Activated naive CD8-positive, alpha-beta T cell treated with anti-CD3 and anti-CD28 coated beads, Interleukin-2, amount 10 ng/mL, durations not matched to agents 7 days and 5 days (primary cell): Measurements from ENCODE around the gene BCAP29. TPM values are rescaled to one million over a fixed set of nuclear protein-coding genes. Genes with fewer than 3 reads are reported as not detected.
A peak's percentile ranks its signal among the peaks of the same experiment; 100 is the strongest.
"Not testable (repeated sequence)": the region's sequence is repeated elsewhere in the genome, so short reads cannot be mapped to it uniquely, and the experiment has no call there.

Experiments
- ATAC-seq: fragments of 150-1000 bp; cut with Tn5 transposase; one replicate; pipeline ENCODE4 v1.10.0; 2021; ENCODE audit warnings: low read depth, moderate library complexity
- POLR2A ChIA-PET: fragments of 350-600 bp; sonication (Branson Sonifier 250); formaldehyde crosslinking; loops from one replicate; lab custom pipeline; 2021; ENCODE audit warnings: antibody characterized with exemption; lab: Charles Lee
- DNase-seq: peaks from one replicate; pipeline ENCODE4 v3.0.0; 2021
- H3K27ac Mint-ChIP-seq: one replicate; pipeline ENCODE4 v1.8.0; 2022; ENCODE audit warnings: mild to moderate bottlenecking, mixed read lengths
- H3K27me3 Mint-ChIP-seq: one replicate; pipeline ENCODE4 v1.8.0; 2022; ENCODE audit warnings: mild to moderate bottlenecking, moderate library complexity, mixed read lengths
- H3K36me3 Mint-ChIP-seq: one replicate; pipeline ENCODE4 v1.8.0; 2021; ENCODE audit warnings: mild to moderate bottlenecking, mixed read lengths
- H3K4me1 Mint-ChIP-seq: one replicate; pipeline ENCODE4 v1.8.0; 2021; ENCODE audit warnings: mixed read lengths
- H3K4me3 Mint-ChIP-seq: one replicate; pipeline ENCODE4 v1.8.0; 2022; ENCODE audit warnings: mild to moderate bottlenecking, moderate library complexity, mixed read lengths
- H3K9me3 Mint-ChIP-seq: one replicate; pipeline ENCODE4 v1.8.0; 2021; ENCODE audit warnings: mixed read lengths
- total RNA-seq, 2 experiments: library from RNA; stranded (reverse); gene quantifications; one replicate each; pipeline ENCODE4 v1.2.3, GENCODE V29; 2021

Gene BCAP29
- total RNA-seq, 2 experiments from 2014 or later = 25.2 to 32.6 TPM

- no peaks in the 10 kb centered on the region for H3K9me3 Mint-ChIP-seq
- H3K27ac Mint-ChIP-seq = no peak overlapping the region
- no peak for DNase-seq
- H3K36me3 Mint-ChIP-seq = peaks cover 30% of the 10 kb centered on the region
- no peaks in the 10 kb centered on the region for H3K27me3 Mint-ChIP-seq
- ATAC-seq = no peak
- H3K4me1 Mint-ChIP-seq = peaks cover 20% of the 10 kb centered on the region
- POLR2A ChIA-PET = no interaction called here
- no peak overlapping the region for H3K4me3 Mint-ChIP-seq
Observed at GRCh38 chr7:107614425-107614824, 34.4 kb downstream of the BCAP29 start.

GRCh38 chr7:107615910-107616680 lies 36.0 kb downstream of the BCAP29 start:
- H3K4me1 Mint-ChIP-seq = peaks cover 20% of the 10 kb centered on the region
- H3K27ac Mint-ChIP-seq = no peak overlapping the region
- ATAC-seq (no peak), DNase-seq (no peak)
- POLR2A ChIA-PET = interaction anchor here (0.9 kb wide), 1 partner anchor 45 kb away, joined by 3 read pairs; the partner anchor contains the start of gene SLC26A4
- no peak overlapping the region for H3K4me3 Mint-ChIP-seq
- peaks cover 28% of the 10 kb centered on the region for H3K36me3 Mint-ChIP-seq
- H3K9me3 Mint-ChIP-seq = no peaks in the 10 kb centered on the region
- H3K27me3 Mint-ChIP-seq = no peaks in the 10 kb centered on the region

DNA sequence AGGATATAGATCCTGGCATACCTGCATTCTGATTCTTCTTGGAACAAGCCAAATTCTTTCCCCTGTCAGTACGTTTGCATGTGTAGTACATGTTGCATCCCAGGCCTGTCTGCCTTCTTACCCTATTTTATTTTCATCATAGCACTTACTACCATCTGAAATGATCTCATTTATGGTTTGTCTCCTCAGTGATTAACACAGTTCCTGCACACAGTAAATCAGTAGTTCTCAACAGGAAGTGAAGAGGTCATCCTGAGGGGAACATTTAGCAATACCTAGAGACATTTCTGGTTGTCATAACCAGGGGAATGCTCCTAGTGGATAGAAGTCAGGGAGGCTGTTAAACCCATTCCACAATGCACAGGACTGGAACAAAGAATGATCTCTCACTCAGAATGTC lies 42.4 kb downstream of the BCAP29 start:
- Mint-ChIP-seq H3K4me3 (no peak overlapping the region), H3K36me3 (peaks cover 12% of the 10 kb centered on the region), H3K9me3 (peaks cover 5% of the 10 kb centered on the region), H3K27ac (no peak overlapping the region), H3K4me1 (no peaks in the 10 kb centered on the region), H3K27me3 (no peaks in the 10 kb centered on the region)
- POLR2A ChIA-PET = no interaction called here
- DNase-seq (no peak), ATAC-seq (peak; percentile 84)

GRCh38 chr7:107622894-107623293 lies 42.8 kb downstream of the BCAP29 start:
- Mint-ChIP-seq H3K9me3 (peaks cover 5% of the 10 kb centered on the region), H3K4me3 (no peak overlapping the region), H3K27ac (no peak overlapping the region), H3K36me3 (peaks cover 12% of the 10 kb centered on the region), H3K4me1 (no peaks in the 10 kb centered on the region), H3K27me3 (no peaks in the 10 kb centered on the region)
- DNase-seq (no peak), ATAC-seq (no peak)
- POLR2A ChIA-PET = no interaction called here

- ATAC-seq = no peak
- H3K27me3 Mint-ChIP-seq = no peaks in the 10 kb centered on the region
- H3K36me3 Mint-ChIP-seq = peaks cover 16% of the 10 kb centered on the region
- H3K9me3 Mint-ChIP-seq = peaks cover 5% of the 10 kb centered on the region
- DNase-seq = no peak
- peaks cover 7% of the 10 kb centered on the region for H3K4me1 Mint-ChIP-seq
- H3K4me3 Mint-ChIP-seq = no peak overlapping the region
- no peak overlapping the region for H3K27ac Mint-ChIP-seq
- POLR2A ChIA-PET = no interaction called here
Observed at GRCh38 chr7:107627002-107627401, 47.0 kb downstream of the BCAP29 start.

GRCh38 chr7:107628461-107629064 lies 48.5 kb downstream of the BCAP29 start:
- H3K4me3 Mint-ChIP-seq = peak overlapping the region; percentile 53
- peaks cover 16% of the 10 kb centered on the region for H3K36me3 Mint-ChIP-seq
- peaks cover 13% of the 10 kb centered on the region for H3K4me1 Mint-ChIP-seq
- POLR2A ChIA-PET = interaction anchor here (0.6 to 1.2 kb wide), 2 partner anchors 48 to 65 kb away, joined by 3 read pairs; partner anchors contain the start of genes COG5 and DUS4L
- ATAC-seq (peak; percentile 96), DNase-seq (peak; percentile 47)
- peak overlapping the region; percentile 85 for H3K27ac Mint-ChIP-seq
- peaks cover 5% of the 10 kb centered on the region for H3K9me3 Mint-ChIP-seq
- no peaks in the 10 kb centered on the region for H3K27me3 Mint-ChIP-seq

DNA sequence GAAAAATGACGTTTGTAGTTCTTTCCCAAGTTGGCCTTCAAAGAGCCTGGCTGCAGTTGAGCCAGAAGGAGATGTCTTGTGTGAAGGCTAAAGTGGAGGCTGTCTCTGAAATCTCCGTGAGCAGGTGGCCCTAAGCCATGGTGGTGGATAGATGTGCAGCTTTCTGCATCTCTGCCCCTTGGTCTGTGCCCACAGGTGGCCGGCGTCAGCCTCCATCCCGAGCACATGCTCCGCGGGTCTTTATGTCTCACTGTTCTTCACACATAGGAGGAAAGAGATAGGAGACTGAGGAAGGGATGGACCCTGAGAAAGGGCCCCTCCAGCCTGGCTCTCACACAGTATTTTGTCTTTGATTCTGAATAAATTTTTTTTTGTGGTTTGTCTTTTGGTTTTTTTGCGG lies 50.3 kb downstream of the BCAP29 start:
- DNase-seq = no peak
- no peak for ATAC-seq
- Mint-ChIP-seq H3K9me3 (peaks cover 5% of the 10 kb centered on the region), H3K27ac (no peak overlapping the region), H3K4me1 (peaks cover 28% of the 10 kb centered on the region), H3K36me3 (peaks cover 18% of the 10 kb centered on the region), H3K4me3 (no peak overlapping the region), H3K27me3 (no peaks in the 10 kb centered on the region)
- POLR2A ChIA-PET = no interaction called here

- peaks cover 31% of the 10 kb centered on the region for H3K4me1 Mint-ChIP-seq
- peaks cover 22% of the 10 kb centered on the region for H3K36me3 Mint-ChIP-seq
- no peaks in the 10 kb centered on the region for H3K27me3 Mint-ChIP-seq
- H3K4me3 Mint-ChIP-seq = no peak overlapping the region
- DNase-seq = no peak
- no peak for ATAC-seq
- no peak overlapping the region for H3K27ac Mint-ChIP-seq
- POLR2A ChIA-PET = no interaction called here
- H3K9me3 Mint-ChIP-seq = peaks cover 8% of the 10 kb centered on the region
Observed at GRCh38 chr7:107631588-107632491, 51.8 kb downstream of the BCAP29 start.

- no peaks in the 10 kb centered on the region for H3K27me3 Mint-ChIP-seq
- H3K4me1 Mint-ChIP-seq = peaks cover 31% of the 10 kb centered on the region
- peaks cover 16% of the 10 kb centered on the region for H3K36me3 Mint-ChIP-seq
- H3K9me3 Mint-ChIP-seq = peaks cover 4% of the 10 kb centered on the region
- POLR2A ChIA-PET = no interaction called here
- ATAC-seq = no peak
- DNase-seq = no peak
- H3K4me3 Mint-ChIP-seq = no peak overlapping the region
- H3K27ac Mint-ChIP-seq = no peak overlapping the region
Observed at GRCh38 chr7:107632492-107632865, 52.4 kb downstream of the BCAP29 start.

DNA sequence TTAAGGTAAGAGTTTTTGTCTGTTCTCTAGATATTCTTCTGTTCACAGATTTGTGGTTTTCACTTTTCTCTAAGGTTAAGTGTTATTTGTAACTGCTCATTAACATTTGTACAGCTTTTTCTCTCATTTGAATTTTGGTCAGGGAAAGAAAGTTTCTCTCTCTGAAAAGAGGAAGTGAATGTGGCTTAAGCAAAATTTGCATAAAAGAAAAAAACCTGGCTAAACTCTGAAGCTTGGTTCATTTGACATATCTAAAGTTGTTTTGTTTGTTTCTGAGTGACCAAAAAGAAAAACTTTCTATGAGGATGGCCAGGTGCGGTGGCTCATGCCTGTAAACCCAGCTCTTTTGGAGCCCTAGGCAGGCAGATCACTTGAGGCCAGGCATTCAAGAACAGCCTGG lies 58.5 kb downstream of the BCAP29 start:
- POLR2A ChIA-PET = no interaction called here
- no peak for DNase-seq
- Mint-ChIP-seq H3K36me3 (peaks cover 23% of the 10 kb centered on the region), H3K27me3 (peaks cover 4% of the 10 kb centered on the region), H3K27ac (peak overlapping the region; percentile 75), H3K4me1 (peaks cover 35% of the 10 kb centered on the region), H3K9me3 (peaks cover 6% of the 10 kb centered on the region), H3K4me3 (peak overlapping the region; percentile 70)
- peak; percentile 58 for ATAC-seq

DNA sequence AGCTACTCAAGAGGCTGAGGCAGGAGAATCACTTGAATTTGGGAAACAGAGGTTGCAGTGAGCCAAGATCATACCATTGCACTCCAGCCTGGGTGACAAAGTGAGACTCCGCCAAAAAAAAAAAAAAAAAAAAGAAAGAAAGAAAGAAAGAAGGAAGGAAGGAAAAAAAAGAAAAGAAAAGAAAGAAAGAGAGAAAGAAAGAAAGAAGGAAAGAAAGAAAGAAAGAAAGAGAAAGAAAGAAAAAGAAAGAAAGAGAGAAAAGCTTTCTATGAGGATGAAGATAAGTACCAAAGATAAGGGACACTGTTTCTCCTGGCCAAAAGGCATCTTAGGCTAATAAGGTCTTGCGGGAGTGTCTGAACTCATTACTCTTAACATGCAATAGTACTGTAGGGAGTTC lies 59.0 kb downstream of the BCAP29 start:
- Mint-ChIP-seq H3K4me3 (peak overlapping the region; percentile 70), H3K4me1 (peaks cover 34% of the 10 kb centered on the region), H3K36me3 (peaks cover 21% of the 10 kb centered on the region), H3K27ac (peak overlapping the region; percentile 75)
- POLR2A ChIA-PET, DNase-seq, ATAC-seq, H3K27me3 Mint-ChIP-seq, H3K9me3 Mint-ChIP-seq: not testable (repeated sequence)

DNA sequence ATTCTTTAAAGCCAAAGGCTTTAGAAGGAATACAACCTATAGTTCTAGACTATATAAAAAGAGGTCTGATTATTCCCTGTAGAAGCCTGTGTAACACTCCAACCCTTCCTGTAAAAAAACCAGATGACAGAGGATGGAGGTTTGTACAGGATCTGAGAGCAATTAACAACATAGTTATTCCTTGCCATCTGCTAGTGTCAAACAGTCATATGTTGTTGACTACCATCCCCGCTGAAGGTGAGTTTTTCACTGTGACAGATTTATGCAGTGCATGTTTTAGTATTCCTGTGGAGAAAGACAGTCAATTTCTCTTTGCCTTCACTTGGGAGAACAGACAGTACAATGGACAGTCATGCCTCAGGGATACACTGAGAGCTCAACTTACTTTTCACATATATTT lies 61.6 kb downstream of the BCAP29 start:
- Mint-ChIP-seq H3K4me1 (peaks cover 27% of the 10 kb centered on the region), H3K27ac (no peak overlapping the region), H3K27me3 (peaks cover 4% of the 10 kb centered on the region), H3K36me3 (peaks cover 16% of the 10 kb centered on the region), H3K9me3 (peaks cover 7% of the 10 kb centered on the region), H3K4me3 (no peak overlapping the region)
- DNase-seq = no peak
- no peak for ATAC-seq
- POLR2A ChIA-PET = no interaction called here

- no peak overlapping the region for H3K4me3 Mint-ChIP-seq
- no peak for ATAC-seq
- POLR2A ChIA-PET = no interaction called here
- DNase-seq = no peak
- peaks cover 16% of the 10 kb centered on the region for H3K36me3 Mint-ChIP-seq
- no peak overlapping the region for H3K27ac Mint-ChIP-seq
- peaks cover 6% of the 10 kb centered on the region for H3K9me3 Mint-ChIP-seq
- peaks cover 4% of the 10 kb centered on the region for H3K27me3 Mint-ChIP-seq
- H3K4me1 Mint-ChIP-seq = peaks cover 27% of the 10 kb centered on the region
Observed at GRCh38 chr7:107642501-107642900, 62.5 kb downstream of the BCAP29 start.
